PFSK-1 (cell line): ENCODE measurements around the gene SLC29A2.

Source experiments
- POLR2AphosphoS5 ChIP-seq: IDR thresholded peaks from 2 replicates; pipeline ENCODE4 v1.6.1; 2012; ENCODE audit warnings: low read depth, mild to moderate bottlenecking, control low read depth, low read length, moderate library complexity
- TAF1 ChIP-seq: IDR thresholded peaks from 2 replicates; pipeline ENCODE4 v1.6.1; 2012; ENCODE audit warnings: low read length, control low read depth, borderline replicate concordance; ENCODE audit not compliant: insufficient read depth

- no peak for TF ChIP-seq TAF1
- no peak for TF ChIP-seq POLR2AphosphoS5
Observed at GRCh38 chr11:66412110-66412509, 40.5 kb upstream of the SLC29A2 start.
